ENCODE data around the gene GDF2.

GDF2 gene

DNA sequence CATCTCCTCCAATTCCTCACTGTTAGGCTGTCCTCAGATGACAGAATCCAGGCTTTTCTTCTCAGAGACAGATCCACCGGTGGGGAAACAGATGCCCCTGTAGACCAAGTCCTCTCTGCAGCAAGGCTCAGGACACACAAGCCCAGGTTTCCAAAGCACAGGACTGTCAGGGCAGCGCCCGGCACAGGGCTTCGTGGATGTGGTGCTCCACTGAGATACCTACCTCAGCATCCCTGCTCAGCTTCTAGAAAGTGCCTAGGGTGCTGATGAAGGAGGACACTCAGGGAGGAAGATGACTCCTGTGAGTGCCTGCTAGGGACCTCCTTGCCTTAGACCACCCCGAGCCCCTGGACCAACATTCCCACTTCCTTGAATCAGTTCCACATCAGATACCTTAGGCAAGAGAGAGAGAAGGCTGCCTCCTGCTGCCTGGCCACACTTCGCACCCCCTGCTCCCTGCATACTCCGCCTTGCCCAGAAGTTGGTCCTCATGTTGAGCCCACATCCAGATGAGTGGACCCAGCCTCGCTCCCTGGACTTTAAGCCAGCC is 17.0 kb downstream of the GDF2 start:
- H3K4me3 ChIP-seq (ENCODE audit: low read length) = no peak overlapping the region
- H3K27ac ChIP-seq (ENCODE audit: low read length) = no peak overlapping the region
- H3K9me3 ChIP-seq (ENCODE audit: control insufficient read depth, low read depth, low read length) = no peaks in the 10 kb centered on the region
- no peak overlapping the region for H3K9ac ChIP-seq (ENCODE audit: low read length)
- peaks cover 11% of the 10 kb centered on the region for H3K4me1 ChIP-seq (ENCODE audit: control insufficient read depth, low read depth, low read length)
- H3K36me3 ChIP-seq (ENCODE audit: control insufficient read depth, low read depth, low read length) = no peaks in the 10 kb centered on the region
- no peaks in the 10 kb centered on the region for H3K27me3 ChIP-seq (ENCODE audit: control insufficient read depth, insufficient read depth, low read length)

DNA sequence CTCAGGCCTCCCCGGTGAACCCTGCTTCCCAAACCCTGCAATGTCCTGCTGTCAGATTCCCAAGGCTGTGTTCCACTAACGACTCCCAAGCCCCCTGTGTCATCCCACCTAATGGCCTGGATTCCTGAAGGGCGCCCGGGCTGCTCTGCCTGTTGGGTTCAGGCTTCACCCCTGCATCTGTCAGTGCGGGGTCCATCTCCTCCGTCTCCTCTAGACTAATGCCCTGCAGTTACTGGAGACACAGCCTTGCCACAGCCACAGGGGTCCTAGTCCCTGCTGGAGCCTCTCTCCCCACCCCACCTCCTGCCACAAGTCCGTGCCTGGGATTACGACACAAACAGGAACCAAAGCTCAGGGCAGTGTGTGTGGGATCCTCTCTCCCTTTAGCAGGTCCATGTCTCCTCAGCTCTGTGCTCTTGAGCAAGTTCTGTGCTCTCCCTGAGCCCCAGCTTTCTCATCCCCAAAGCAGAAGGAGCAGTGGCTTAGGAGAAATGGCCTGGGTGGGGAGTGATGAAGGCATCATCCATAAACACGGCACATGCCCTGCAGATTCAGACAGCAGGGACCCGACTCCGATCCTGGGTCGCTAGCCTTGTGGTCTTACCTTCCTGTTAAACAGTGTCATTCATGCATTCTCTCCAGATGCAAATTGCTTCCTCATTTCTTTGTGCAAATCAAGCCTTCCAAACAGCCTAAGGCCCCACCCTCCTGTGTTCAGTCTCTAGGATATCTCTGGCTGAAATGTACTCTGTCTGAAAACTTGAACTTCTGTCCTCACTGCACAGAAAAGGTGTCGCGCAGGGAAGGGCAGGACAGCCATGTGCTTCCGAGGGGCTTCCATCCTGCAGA is 17.7 kb downstream of the GDF2 start:
- peaks cover 11% of the 10 kb centered on the region for H3K4me1 ChIP-seq (ENCODE audit: control insufficient read depth, low read depth, low read length)
- no peak overlapping the region for H3K27ac ChIP-seq (ENCODE audit: low read length)
- H3K36me3 ChIP-seq (ENCODE audit: control insufficient read depth, low read depth, low read length) = no peaks in the 10 kb centered on the region
- H3K4me3 ChIP-seq (ENCODE audit: low read length) = no peak overlapping the region
- H3K9ac ChIP-seq (ENCODE audit: low read length) = no peak overlapping the region
- no peaks in the 10 kb centered on the region for H3K27me3 ChIP-seq (ENCODE audit: control insufficient read depth, insufficient read depth, low read length)
- no peaks in the 10 kb centered on the region for H3K9me3 ChIP-seq (ENCODE audit: control insufficient read depth, low read depth, low read length)

DNA sequence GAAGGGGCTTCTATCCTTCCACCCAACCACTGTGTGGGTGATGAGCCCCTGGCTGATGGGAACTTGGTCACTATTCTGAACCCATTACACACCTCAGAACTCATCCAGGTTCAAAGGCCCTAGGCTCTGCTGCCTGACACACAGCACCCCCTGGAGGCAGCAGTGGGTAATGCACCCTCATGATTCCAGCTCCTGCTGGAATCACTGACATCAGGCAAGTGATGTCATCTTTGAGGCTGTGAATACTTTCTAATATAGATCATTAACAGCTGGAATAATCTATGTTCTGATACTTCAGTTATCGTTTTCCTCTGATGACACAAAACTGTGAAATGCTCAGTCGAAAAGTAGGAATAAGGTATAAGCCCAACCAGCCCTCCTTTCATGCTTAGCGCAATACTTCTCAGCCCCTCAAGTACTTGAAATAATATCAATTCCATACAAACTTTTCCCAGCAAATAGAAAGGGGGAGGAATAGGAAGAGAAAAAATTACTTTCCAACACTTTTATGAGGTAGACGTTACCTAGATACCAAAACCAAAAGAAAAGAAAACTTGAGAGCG is 18.4 kb downstream of the GDF2 start:
- no peak overlapping the region for H3K27ac ChIP-seq (ENCODE audit: low read length)
- H3K9ac ChIP-seq (ENCODE audit: low read length) = no peak overlapping the region
- no peaks in the 10 kb centered on the region for H3K36me3 ChIP-seq (ENCODE audit: control insufficient read depth, low read depth, low read length)
- peaks cover 11% of the 10 kb centered on the region for H3K4me1 ChIP-seq (ENCODE audit: control insufficient read depth, low read depth, low read length)
- H3K4me3 ChIP-seq (ENCODE audit: low read length) = no peak overlapping the region
- H3K27me3 ChIP-seq (ENCODE audit: control insufficient read depth, insufficient read depth, low read length) = no peaks in the 10 kb centered on the region
- no peaks in the 10 kb centered on the region for H3K9me3 ChIP-seq (ENCODE audit: control insufficient read depth, low read depth, low read length)

DNA sequence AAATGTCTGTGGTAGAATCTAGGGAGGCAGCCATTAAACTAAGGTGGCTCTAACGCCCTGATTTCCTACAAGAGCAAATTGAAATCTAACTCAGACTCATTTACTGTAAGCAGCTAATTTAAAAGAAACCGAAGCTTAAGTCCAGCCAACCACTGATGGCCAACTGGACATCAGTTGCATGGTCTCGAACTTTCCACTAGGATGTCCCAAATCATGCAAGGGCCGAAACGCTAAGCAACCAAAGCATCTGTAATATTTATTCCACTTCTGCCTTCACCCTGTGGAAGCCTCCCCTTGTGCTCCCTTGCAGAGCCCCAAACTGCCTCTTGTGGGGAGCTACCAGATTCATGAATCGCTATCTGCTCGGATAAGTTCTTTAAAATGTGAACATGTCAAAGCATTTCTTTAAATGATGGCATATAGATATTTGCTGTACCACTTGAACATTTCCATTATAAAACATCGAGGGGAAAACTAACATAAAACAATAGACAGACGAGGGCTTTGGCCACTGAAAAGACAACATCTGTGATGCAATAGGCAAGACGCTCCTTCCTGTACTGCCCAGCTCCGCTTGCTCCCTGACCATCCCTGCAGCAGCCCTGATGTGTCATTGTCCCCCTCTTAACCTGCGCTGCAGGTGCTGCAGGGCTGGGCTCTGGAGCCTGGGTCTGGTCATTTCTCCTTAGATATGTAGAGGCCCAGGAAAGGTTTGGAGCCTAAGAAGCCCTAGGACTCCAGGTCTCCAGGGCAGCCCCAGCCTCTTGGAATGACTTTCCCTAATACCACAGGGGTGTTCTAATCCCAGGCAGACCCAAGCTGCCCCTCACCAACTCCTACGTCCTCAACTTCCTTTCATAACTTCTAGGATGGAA is 23.0 kb downstream of the GDF2 start:
- Histone ChIP-seq H3K4me3 (ENCODE audit: low read length) (no peak overlapping the region), H3K36me3 (ENCODE audit: control insufficient read depth, low read depth, low read length) (no peaks in the 10 kb centered on the region), H3K27me3 (ENCODE audit: control insufficient read depth, insufficient read depth, low read length) (no peaks in the 10 kb centered on the region), H3K9me3 (ENCODE audit: control insufficient read depth, low read depth, low read length) (no peaks in the 10 kb centered on the region), H3K4me1 (ENCODE audit: control insufficient read depth, low read depth, low read length) (peaks cover 11% of the 10 kb centered on the region), H3K9ac (ENCODE audit: low read length) (no peak overlapping the region), H3K27ac (ENCODE audit: low read length) (no peak overlapping the region)

DNA sequence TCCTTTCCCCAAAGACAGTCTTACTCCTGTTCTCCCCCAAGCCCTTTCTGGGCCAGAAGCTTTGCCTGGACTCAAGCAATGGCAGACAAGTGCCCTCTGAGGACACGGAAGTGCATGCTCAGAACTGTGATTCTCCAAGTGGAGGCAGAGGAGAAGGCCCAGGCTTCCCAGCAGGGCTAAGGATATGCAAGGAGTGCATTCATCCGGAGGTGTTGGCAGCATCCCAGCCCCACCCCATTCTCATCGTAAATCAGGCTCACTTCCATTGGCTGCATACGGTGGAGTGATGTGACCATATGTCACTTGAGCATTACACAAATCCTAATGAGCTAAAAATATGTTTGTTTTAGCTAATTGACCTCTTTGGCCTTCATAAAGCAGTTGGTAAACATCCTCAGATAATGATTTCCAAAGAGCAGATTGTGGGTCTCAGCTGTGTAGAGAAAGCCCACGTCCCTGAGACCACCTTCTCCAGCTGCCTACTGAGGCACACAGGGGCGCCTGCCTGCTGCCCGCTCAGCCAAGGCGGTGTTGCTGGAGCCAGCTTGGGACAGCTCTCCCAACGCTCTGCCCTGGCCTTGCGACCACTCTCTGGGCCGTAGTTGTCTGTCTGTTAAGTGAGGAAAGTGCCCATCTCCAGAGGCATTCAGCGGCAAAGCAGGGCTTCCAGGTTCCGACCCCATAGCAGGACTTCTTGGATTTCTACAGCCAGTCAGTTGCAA is 24.5 kb downstream of the GDF2 start:
- Histone ChIP-seq H3K36me3 (ENCODE audit: control insufficient read depth, low read depth, low read length) (no peaks in the 10 kb centered on the region), H3K9me3 (ENCODE audit: control insufficient read depth, low read depth, low read length) (no peaks in the 10 kb centered on the region), H3K27me3 (ENCODE audit: control insufficient read depth, insufficient read depth, low read length) (no peaks in the 10 kb centered on the region), H3K27ac (ENCODE audit: low read length) (no peak overlapping the region), H3K4me1 (ENCODE audit: control insufficient read depth, low read depth, low read length) (peaks cover 11% of the 10 kb centered on the region), H3K9ac (ENCODE audit: low read length) (no peak overlapping the region), H3K4me3 (ENCODE audit: low read length) (no peak overlapping the region)

DNA sequence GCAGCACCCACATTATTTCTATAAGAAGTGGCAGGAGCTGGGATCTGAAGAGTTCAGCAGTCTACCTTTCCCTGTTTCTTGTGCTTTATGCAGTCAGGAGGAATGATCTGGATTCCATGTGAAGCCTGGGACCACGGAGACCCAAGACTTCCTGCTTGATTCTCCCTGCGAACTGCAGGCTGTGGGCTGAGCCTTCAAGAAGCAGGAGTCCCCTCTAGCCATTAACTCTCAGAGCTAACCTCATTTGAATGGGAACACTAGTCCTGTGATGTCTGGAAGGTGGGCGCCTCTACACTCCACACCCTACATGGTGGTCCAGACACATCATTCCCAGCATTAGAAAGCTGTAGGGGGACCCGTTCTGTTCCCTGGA is 25.0 kb downstream of the GDF2 start:
- H3K27me3 ChIP-seq (ENCODE audit: control insufficient read depth, insufficient read depth, low read length) = no peaks in the 10 kb centered on the region
- H3K9ac ChIP-seq (ENCODE audit: low read length) = no peak overlapping the region
- no peak overlapping the region for H3K4me3 ChIP-seq (ENCODE audit: low read length)
- no peaks in the 10 kb centered on the region for H3K36me3 ChIP-seq (ENCODE audit: control insufficient read depth, low read depth, low read length)
- H3K9me3 ChIP-seq (ENCODE audit: control insufficient read depth, low read depth, low read length) = no peaks in the 10 kb centered on the region
- peaks cover 8% of the 10 kb centered on the region for H3K4me1 ChIP-seq (ENCODE audit: control insufficient read depth, low read depth, low read length)
- H3K27ac ChIP-seq (ENCODE audit: low read length) = no peak overlapping the region

DNA sequence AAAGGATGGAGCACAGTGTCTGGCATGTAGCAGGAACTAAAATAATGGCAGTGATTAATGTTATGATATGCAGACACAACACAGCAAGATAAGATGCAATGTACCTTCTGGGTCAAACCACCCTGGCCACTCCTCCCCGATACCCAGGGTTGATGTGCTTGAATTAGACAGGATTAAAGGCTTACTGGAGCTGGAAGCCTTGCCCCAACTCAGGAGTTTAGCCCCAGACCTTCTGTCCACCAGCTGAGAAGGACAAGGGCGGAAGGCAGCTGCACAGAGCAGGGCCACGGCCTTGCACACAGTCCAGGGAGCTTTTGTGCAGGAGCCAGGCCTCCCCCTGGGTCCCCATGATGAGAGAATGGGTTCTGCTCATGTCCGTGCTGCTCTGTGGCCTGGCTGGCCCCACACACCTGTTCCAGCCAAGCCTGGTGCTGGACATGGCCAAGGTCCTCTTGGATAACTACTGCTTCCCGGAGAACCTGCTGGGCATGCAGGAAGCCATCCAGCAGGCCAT is 25.9 kb downstream of the GDF2 start, which contains the start of gene RBP3:
TSS of gene RBP3 (plus strand) at position 226 of the 514 bp plus-strand sequence. CDS start at position 348, 122 bp downstream.
- no peak within 1 kb of the TSS for H3K27ac ChIP-seq (ENCODE audit: low read length)
- no peaks in the 10 kb centered on the region for H3K9me3 ChIP-seq (ENCODE audit: control insufficient read depth, low read depth, low read length)
- no peak within 1 kb of the TSS for H3K4me3 ChIP-seq (ENCODE audit: low read length)
- no peaks in the 10 kb centered on the region for H3K4me1 ChIP-seq (ENCODE audit: control insufficient read depth, low read depth, low read length)
- H3K36me3 ChIP-seq (ENCODE audit: control insufficient read depth, low read depth, low read length) = no peaks in the 10 kb centered on the region
- no peaks in the 10 kb centered on the region for H3K27me3 ChIP-seq (ENCODE audit: control insufficient read depth, insufficient read depth, low read length)
- no peak within 1 kb of the TSS for H3K9ac ChIP-seq (ENCODE audit: low read length)

DNA sequence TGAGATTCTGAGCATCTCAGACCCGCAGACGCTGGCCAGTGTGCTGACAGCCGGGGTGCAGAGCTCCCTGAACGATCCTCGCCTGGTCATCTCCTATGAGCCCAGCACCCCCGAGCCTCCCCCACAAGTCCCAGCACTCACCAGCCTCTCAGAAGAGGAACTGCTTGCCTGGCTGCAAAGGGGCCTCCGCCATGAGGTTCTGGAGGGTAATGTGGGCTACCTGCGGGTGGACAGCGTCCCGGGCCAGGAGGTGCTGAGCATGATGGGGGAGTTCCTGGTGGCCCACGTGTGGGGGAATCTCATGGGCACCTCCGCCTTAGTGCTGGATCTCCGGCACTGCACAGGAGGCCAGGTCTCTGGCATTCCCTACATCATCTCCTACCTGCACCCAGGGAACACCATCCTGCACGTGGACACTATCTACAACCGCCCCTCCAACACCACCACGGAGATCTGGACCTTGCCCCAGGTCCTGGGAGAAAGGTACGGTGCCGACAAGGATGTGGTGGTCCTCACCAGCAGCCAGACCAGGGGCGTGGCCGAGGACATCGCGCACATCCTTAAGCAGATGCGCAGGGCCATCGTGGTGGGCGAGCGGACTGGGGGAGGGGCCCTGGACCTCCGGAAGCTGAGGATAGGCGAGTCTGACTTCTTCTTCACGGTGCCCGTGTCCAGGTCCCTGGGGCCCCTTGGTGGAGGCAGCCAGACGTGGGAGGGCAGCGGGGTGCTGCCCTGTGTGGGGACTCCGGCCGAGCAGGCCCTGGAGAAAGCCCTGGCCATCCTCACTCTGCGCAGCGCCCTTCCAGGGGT is 26.6 kb downstream of the GDF2 start:
- Histone ChIP-seq H3K4me1 (ENCODE audit: control insufficient read depth, low read depth, low read length) (no peaks in the 10 kb centered on the region), H3K36me3 (ENCODE audit: control insufficient read depth, low read depth, low read length) (no peaks in the 10 kb centered on the region), H3K9ac (ENCODE audit: low read length) (no peak overlapping the region), H3K9me3 (ENCODE audit: control insufficient read depth, low read depth, low read length) (no peaks in the 10 kb centered on the region), H3K27ac (ENCODE audit: low read length) (no peak overlapping the region), H3K4me3 (ENCODE audit: low read length) (no peak overlapping the region), H3K27me3 (ENCODE audit: control insufficient read depth, insufficient read depth, low read length) (no peaks in the 10 kb centered on the region)

DNA sequence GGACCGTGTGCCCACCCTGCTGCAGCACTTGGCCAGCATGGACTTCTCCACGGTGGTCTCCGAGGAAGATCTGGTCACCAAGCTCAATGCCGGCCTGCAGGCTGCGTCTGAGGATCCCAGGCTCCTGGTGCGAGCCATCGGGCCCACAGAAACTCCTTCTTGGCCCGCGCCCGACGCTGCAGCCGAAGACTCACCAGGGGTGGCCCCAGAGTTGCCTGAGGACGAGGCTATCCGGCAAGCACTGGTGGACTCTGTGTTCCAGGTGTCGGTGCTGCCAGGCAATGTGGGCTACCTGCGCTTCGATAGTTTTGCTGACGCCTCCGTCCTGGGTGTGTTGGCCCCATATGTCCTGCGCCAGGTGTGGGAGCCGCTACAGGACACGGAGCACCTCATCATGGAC is 27.3 kb downstream of the GDF2 start:
- H3K27ac ChIP-seq (ENCODE audit: low read length) = no peak overlapping the region
- H3K36me3 ChIP-seq (ENCODE audit: control insufficient read depth, low read depth, low read length) = no peaks in the 10 kb centered on the region
- no peak overlapping the region for H3K4me3 ChIP-seq (ENCODE audit: low read length)

DNA sequence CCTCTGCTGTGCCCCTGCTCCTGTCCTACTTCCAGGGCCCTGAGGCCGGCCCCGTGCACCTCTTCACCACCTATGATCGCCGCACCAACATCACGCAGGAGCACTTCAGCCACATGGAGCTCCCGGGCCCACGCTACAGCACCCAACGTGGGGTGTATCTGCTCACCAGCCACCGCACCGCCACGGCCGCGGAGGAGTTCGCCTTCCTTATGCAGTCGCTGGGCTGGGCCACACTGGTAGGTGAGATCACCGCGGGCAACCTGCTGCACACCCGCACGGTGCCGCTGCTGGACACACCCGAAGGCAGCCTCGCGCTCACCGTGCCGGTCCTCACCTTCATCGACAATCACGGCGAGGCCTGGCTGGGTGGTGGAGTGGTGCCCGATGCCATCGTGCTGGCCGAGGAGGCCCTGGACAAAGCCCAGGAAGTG is 27.7 kb downstream of the GDF2 start:
- Histone ChIP-seq H3K27me3 (ENCODE audit: control insufficient read depth, insufficient read depth, low read length) (no peaks in the 10 kb centered on the region), H3K4me3 (ENCODE audit: low read length) (no peak overlapping the region), H3K36me3 (ENCODE audit: control insufficient read depth, low read depth, low read length) (no peaks in the 10 kb centered on the region), H3K9me3 (ENCODE audit: control insufficient read depth, low read depth, low read length) (no peaks in the 10 kb centered on the region), H3K27ac (ENCODE audit: low read length) (no peak overlapping the region), H3K4me1 (ENCODE audit: control insufficient read depth, low read depth, low read length) (no peaks in the 10 kb centered on the region), H3K9ac (ENCODE audit: low read length) (no peak overlapping the region)

More for the DNA sequence above, 27.3 kb downstream of the GDF2 start:
- Histone ChIP-seq H3K9ac (ENCODE audit: low read length) (no peak overlapping the region), H3K9me3 (ENCODE audit: control insufficient read depth, low read depth, low read length) (no peaks in the 10 kb centered on the region), H3K4me1 (ENCODE audit: control insufficient read depth, low read depth, low read length) (no peaks in the 10 kb centered on the region), H3K27me3 (ENCODE audit: control insufficient read depth, insufficient read depth, low read length) (no peaks in the 10 kb centered on the region)
